RWPE1 (cell line): ENCODE results near the gene KIZ.
A peak's percentile ranks its signal among the peaks of the same experiment; 100 is the strongest.

ENCODE experiments used
- CTCF ChIA-PET: fragments of 350-600 bp; sonication (Branson Sonifier 250); formaldehyde crosslinking; extraction: SDS; loops from one replicate; lab custom pipeline; 2021; lab: Yijun Ruan, JAX
- POLR2A ChIA-PET: fragments of 400-600 bp; formaldehyde crosslinking; extraction: SDS; loops from one replicate; lab custom pipeline; 2020; ENCODE audit warnings: antibody characterized with exemption; ENCODE audit not compliant: low non-redundant PET; lab: Yijun Ruan, JAX
- DNase-seq: peaks from one replicate; pipeline ENCODE4 v3.0.0; 2012; ENCODE audit warnings: low spot score
- H3K27ac ChIP-seq: fragments of 450-650 bp; 2 replicates; pipeline ENCODE4 v1.5.1; 2017
- TF ChIP-seq, protein P1 (sequence below): fragments of 450-650 bp; conservative IDR thresholded peaks from 2 replicates; pipeline ENCODE4 v1.5.1; 2017; ENCODE audit warnings: low read depth, mild to moderate bottlenecking

KIZ gene

DNA sequence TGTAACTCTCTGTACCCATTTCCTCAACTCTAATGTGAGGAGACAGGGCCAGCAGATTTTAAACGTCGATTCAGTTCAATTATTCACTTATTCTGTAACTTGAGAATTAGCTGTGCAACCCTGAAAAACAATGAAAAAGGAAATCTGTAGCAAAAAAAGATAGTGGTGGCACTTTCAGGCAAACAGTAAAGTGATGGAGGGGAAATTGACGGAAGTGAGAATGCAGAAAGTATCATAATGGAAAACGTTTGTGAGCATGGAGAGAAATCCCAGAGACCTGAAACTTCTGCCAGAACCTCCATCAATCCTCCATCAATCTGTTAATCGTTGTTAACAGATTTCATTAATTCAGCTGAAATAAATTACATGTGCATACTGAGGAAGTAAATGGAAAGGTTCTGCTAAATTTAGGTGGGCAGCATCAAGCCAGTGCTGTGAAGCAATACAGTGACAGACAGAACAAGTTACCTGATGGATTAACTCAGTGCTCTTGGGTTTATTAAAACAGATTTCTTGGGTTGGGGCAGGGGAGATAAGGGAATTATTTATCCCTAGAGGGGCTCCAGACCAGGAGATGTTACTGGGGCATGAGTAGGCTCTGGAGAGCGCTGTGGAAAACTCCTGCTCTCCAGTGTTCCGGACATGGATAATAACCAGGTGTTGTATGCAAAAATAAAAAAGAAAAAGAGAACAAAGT is 17.5 kb downstream of the KIZ start:
- ChIA-PET POLR2A (no interaction called here), CTCF (interaction anchor here (0.7 kb wide), 1 partner anchor 156 kb away, joined by 3 read pairs; no protein-coding TSS in a partner anchor)
- no peak for DNase-seq
- no peak overlapping the region for H3K27ac ChIP-seq
- TF ChIP-seq, protein P1, sequence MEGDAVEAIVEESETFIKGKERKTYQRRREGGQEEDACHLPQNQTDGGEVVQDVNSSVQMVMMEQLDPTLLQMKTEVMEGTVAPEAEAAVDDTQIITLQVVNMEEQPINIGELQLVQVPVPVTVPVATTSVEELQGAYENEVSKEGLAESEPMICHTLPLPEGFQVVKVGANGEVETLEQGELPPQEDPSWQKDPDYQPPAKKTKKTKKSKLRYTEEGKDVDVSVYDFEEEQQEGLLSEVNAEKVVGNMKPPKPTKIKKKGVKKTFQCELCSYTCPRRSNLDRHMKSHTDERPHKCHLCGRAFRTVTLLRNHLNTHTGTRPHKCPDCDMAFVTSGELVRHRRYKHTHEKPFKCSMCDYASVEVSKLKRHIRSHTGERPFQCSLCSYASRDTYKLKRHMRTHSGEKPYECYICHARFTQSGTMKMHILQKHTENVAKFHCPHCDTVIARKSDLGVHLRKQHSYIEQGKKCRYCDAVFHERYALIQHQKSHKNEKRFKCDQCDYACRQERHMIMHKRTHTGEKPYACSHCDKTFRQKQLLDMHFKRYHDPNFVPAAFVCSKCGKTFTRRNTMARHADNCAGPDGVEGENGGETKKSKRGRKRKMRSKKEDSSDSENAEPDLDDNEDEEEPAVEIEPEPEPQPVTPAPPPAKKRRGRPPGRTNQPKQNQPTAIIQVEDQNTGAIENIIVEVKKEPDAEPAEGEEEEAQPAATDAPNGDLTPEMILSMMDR: no peak

DNA sequence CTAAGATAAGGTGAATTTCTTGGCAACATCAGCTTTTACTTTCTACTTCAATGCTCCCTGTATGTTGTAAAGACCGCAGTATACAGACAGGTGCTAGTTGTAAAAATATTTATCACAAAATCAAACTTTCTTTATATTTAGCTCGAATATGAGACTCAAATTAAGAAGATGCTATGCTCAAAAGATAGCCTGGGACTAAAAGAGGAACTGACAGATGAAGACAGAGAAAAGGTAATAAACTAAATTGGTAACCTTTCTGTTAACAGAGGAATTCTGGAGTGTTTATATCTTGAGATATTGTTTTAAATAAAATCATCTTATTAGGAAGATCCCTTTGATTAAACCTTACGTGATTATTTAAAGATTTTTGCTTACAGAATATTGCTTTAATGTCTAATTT is 19.5 kb downstream of the KIZ start:
- DNase-seq: no peak
- no peak overlapping the region for H3K27ac ChIP-seq
- ChIA-PET POLR2A (no interaction called here), CTCF (no interaction called here)
- TF ChIP-seq, protein P1: no peak

DNA sequence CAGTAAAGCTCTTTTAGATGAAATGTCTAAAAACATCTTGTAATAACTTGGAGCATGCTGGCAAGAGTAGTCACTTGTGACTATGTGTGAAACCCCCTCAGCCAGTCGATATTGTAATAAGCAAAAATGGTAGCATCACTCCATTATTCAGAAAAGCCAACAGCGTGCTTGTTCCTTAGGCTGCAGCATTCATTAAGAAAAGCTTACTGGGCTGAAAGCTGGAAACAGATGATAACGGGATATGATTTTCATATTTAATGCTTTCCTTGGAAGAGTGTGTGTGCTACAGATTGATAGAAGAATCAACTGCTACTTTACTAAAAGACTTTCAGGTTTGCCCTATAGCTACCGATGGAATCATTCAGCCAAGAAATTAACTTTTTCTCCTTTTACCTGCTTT is 20.3 kb downstream of the KIZ start:
- TF ChIP-seq, protein P1: no peak
- CTCF ChIA-PET: interaction anchor here (0.6 kb wide), 1 partner anchor 38 kb away, joined by 4 read pairs; no protein-coding TSS in a partner anchor

DNA sequence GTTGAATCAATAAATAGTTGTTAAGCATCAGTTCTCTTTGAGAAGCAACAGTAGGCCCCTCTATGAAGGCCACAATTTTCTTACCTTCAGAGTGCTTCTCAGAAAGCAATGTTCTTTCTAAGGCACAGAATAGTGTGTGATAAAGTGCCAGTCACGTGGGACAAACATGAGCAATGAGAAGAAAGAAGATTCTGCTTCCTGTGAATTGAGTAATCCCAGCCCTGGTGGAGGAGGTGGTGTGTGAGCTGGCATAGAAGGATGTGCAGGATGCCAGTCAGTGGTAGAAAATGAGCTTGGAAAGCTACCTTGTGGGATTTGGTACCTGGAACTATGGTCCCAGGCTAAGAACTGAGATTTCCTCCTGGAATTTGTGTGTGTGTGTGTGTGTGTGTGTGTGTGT is 21.7 kb downstream of the KIZ start:
- TF ChIP-seq, protein P1: no peak
- no peak overlapping the region for H3K27ac ChIP-seq
- peak; percentile 39 for DNase-seq
- POLR2A ChIA-PET: no interaction called here
- CTCF ChIA-PET: no interaction called here

More for the DNA sequence above, 20.3 kb downstream of the KIZ start:
- no peak for DNase-seq
- POLR2A ChIA-PET: no interaction called here
- H3K27ac ChIP-seq: no peak overlapping the region

DNA sequence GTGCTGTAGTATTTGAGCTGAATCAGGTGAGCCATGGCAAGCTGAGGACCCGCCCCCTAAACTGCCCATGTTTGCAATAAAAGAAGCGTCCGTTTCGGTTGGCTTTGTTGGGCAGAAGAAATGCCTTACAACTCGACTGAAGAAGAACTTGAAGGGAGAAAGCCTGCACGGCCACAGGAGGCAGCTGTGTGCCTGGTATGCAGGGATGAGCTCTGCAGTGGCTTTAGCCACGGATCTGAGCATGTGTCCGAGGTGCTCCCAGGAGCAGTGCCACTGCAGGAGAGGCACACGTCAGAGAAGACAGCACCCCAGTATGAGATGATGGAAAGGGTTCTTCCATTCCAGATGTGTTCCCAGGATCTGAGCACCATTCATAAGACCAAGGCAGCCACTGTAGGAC is 23.5 kb downstream of the KIZ start:
- ChIA-PET CTCF (no interaction called here), POLR2A (no interaction called here)
- TF ChIP-seq, protein P1: no peak
- H3K27ac ChIP-seq: no peak overlapping the region
- DNase-seq: no peak

DNA sequence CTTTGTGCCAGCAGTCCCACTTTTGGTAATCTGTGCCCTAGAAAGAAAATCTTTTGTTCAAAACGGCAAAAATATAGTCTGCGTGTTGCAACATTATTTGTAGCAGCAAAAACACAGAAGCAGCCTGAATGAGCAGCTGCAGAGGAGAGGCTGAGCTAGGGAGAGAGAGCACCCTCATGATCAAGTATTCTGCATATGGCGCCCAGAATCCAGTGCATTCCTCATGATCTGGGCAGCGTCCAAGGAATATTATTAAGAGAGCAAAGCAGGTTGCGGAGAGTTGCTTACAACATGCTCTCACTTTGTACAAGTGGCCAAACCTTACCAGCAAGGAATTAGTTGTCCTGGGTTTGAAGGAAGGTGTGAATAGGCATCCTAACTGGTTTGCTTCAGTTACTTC is 25.9 kb downstream of the KIZ start:
- POLR2A ChIA-PET: no interaction called here
- TF ChIP-seq, protein P1: no peak
- CTCF ChIA-PET: no interaction called here
- no peak overlapping the region for H3K27ac ChIP-seq
- no peak for DNase-seq
